Measurements from ENCODE around the gene GPC2.
"Not testable (repeated sequence)": the region's sequence is repeated elsewhere in the genome, so short reads cannot be mapped to it uniquely, and the experiment has no call there.

GPC2 gene, protein sequence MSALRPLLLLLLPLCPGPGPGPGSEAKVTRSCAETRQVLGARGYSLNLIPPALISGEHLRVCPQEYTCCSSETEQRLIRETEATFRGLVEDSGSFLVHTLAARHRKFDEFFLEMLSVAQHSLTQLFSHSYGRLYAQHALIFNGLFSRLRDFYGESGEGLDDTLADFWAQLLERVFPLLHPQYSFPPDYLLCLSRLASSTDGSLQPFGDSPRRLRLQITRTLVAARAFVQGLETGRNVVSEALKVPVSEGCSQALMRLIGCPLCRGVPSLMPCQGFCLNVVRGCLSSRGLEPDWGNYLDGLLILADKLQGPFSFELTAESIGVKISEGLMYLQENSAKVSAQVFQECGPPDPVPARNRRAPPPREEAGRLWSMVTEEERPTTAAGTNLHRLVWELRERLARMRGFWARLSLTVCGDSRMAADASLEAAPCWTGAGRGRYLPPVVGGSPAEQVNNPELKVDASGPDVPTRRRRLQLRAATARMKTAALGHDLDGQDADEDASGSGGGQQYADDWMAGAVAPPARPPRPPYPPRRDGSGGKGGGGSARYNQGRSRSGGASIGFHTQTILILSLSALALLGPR

DNA sequence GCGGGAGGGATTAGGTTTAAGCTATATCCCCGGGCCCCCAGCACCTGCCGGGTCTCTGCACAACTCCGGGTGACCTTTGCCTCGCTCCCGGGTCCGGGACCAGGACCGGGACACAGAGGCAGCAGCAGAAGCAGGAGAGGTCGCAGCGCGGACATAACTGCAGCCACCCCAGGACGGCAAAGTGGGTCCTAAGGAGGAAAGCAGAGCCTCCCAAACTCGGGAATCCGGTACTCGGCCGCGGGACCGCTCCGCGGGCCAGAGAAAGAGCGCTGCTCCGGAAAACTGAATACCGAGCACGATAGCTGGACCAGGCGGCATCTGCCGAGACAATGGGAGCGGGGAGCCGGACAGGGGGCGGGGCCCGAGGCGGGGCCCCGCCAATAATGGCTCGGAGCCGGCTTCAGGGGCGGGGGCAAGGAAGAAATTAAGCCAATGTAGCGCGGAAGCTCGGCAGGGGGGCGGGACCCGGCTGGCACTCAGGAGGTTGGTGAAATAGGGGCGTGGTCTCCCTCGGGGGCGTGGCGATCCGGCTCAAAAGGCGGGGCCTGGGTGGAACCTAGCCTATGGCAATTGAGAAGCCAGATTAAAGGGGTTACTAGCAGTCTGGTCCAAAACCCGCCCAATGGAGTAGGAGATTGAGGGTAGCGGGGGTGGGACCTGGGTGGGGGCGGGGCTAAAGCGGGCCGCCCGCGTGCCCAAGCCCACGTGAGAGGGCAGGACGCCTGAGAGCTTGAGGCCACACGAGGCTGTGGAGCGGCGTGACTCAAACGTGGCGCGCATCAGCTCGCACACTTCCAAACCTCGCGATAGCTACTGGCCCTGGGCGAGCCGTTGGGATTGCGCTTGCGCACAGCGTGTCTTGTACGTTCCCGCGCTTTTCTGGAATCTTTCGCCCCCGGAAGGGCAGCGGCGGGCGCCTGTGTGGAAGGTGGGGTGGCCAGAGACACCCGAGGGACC is at the start of gene GPC2, which contains the start of gene STAG3:
GPC2 (minus strand) TSS at position 337 of the 957 bp plus-strand sequence; CDS start at position 155, 182 bp downstream.
STAG3 (plus strand) TSS at position 874 of the 957 bp plus-strand sequence. CDS start 2,639 bp downstream, outside the sequence.
- DNase-seq: peak; percentile 97 to 98

- DNase-seq: not testable (repeated sequence)
These were observed 47.7 kb upstream of the GPC2 start for GRCh38 chr7:100224891-100225290.

- DNase-seq: not testable (repeated sequence)
These were observed 46.3 kb upstream of the GPC2 start for GRCh38 chr7:100223376-100223927.

- no peak for DNase-seq
These were observed 45.4 kb upstream of the GPC2 start for GRCh38 chr7:100222445-100223132.

- no peak for DNase-seq
These were observed 44.7 kb upstream of the GPC2 start for GRCh38 chr7:100221767-100222444.

GRCh38 chr7:100221231-100221718 is 44.1 kb upstream of the GPC2 start:
- no peak for DNase-seq

DNA sequence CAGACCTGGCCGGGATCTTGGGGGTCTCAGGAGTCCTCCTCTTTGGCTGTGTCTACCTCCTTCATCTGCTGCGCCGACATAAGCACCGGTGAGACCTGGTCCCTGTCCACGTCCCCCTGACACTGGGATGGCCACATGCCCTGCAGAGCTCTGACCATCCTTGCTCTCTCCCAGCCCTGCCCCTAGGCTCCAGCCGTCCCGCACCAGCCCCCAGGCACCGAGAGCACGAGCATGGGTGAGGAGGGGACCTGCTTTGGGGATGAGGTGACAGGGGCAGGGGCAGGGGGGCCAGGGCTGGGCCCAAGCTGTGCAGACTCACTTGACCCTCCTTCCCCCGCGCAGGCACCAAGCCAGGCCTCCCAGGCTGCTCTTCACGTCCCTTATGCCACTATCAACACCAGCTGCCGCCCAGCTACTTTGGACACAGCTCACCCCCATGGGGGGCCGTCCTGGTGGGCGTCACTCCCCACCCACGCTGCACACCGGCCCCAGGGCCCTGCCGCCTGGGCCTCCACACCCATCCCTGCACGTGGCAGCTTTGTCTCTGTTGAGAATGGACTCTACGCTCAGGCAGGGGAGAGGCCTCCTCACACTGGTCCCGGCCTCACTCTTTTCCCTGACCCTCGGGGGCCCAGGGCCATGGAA is 43.5 kb upstream of the GPC2 start:
- DNase-seq: no peak

DNA sequence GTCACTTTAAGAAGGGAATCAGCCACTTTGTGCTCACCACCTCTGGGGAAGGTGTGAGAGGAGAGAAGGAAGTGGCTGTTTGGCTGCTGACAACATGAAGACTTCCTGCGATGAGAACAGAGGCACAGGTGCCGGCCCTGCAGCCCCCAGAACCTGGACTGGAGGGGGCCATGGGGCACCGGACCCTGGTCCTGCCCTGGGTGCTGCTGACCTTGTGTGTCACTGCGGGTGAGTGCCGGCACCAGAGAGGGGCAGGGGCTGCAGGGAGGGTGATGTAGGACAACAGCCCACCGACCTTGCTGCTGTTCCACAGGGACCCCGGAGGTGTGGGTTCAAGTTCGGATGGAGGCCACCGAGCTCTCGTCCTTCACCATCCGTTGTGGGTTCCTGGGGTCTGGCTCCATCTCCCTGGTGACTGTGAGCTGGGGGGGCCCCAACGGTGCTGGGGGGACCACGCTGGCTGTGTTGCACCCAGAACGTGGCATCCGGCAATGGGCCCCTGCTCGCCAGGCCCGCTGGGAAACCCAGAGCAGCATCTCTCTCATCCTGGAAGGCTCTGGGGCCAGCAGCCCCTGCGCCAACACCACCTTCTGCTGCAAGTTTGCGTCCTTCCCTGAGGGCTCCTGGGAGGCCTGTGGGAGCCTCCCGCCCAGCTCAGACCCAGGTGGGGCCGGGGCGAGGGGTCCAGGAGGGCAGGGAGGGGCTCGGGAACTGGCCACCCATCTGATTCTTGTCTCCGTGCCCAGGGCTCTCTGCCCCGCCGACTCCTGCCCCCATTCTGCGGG is 42.8 kb upstream of the GPC2 start, which contains the start of gene PVRIG:
PVRIG (plus strand) TSS at position 149 of the 785 bp plus-strand sequence; CDS start at position 171, 22 bp downstream.
- not testable (repeated sequence) for DNase-seq

DNA sequence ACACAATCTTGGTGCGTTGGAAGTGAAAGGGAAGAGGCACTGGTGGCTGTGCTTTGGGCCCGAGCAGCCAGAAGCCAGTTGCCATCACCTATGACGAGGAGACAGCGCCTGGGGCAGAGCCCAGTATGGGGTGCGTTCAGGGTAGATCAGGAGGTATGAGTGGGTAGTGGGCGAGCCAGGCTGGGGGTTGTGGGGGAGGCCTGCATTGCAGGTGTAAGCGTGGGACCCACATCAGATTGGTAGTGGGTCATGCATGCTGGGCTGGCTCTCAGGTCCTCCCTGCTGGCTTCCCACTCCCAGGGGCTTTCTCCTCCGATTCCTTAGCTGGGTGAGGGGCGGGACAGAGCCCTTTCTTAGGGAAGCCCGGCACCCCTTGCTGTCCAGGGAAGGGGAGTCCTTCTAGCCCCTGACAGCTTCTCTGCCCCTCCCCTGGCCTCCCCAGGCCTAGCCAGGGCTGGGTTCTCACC is 42.1 kb upstream of the GPC2 start:
- no peak for DNase-seq

GRCh38 chr7:100217934-100218333 is 40.8 kb upstream of the GPC2 start:
- peak in 1 of 2 experiments; percentile 48 for DNase-seq

DNA sequence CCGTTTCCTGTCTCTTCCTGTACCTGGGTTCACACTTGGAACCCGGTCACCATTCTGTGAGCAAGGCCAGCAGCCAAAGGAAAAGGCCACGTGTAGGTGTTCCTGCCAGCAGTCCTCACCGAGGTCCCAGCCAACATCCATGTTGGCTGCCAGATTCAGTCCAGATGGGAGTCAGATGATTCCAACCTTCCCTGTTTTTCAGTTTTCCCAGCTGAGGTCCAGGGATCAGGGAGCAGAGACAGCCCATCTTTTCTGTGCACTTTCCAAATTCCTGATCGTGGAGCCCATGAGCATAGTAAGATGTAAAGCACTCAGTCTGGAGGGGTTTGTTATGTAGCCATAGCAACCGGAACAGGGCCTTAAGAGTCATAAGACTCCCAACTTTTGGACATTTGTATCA is 38.7 kb upstream of the GPC2 start:
- DNase-seq: peak in 1 of 2 experiments; percentile 9

DNA sequence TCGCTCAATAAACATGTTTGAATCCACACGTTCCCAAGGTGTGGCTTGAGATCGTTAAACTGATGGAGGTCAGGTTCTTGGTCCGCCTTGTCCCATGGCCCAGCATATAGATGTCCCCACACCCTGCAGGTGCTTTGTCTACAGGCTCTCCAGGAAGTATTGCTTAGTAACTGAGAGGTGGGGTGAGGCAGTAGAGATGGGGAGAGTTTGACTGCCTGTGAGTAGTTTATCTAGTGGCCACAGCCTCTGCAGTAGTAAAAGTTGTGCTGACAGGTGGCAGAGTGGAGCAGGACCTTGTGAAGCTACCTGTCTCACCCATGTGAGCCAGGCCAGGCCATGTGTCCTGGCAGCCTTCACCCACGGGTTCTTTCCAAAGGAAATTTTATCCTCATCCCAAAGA is 37.2 kb upstream of the GPC2 start:
- not testable (repeated sequence) for DNase-seq

GRCh38 chr7:100213672-100214071 is 36.5 kb upstream of the GPC2 start:
- no peak for DNase-seq

DNA sequence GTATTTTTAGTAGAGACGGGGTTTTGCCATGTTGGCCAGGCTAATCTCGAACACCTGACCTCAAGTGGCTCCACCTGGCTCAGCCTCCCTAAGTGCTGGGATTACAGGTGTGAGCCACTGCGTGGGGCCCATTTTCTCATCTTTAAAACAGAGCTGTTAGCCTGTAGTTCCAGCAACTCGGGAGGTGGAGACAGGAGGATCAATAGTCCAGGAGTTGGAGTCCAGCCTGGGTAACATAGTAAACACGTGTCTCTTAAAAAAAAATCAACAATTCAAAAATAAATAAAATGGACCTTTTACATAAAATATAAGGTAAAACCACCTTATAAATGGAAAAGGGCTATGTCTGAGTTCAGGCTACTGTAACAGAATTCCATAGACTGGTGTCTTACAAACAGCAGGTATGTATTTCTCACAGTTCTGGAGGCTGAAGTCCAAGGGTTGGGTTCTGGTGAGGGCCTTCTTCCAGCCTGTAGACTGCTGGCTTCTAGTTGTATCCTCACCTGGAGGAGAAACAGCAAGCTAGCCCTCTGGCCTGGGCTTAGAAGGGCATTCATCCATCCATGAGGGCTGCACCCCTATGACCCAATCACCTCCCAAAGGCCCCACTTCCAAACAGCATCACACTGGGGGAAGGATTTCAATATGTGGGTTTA is 35.6 kb upstream of the GPC2 start:
- no peak for DNase-seq

DNA sequence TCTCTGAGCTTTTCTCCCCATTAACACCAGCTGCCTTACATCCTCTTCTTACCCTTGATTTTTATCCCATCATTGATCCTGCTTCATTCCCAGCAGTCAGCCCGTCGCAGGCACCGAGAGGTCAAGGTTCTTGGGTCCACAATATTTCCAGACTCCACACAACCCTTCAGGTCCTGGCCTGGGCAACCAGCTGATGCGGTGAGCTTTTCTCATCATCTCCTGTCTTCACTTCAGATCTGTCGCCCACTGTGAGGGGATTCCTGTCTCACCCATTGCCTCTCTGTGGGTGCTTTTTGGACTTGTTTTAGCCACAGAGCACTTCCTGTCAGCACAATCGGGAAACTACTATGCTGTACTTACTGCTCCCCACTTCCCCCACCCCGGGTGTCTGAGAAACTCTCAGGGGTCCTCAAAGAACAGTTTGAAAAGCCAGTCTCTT is 34.2 kb upstream of the GPC2 start:
- DNase-seq: no peak

DNA sequence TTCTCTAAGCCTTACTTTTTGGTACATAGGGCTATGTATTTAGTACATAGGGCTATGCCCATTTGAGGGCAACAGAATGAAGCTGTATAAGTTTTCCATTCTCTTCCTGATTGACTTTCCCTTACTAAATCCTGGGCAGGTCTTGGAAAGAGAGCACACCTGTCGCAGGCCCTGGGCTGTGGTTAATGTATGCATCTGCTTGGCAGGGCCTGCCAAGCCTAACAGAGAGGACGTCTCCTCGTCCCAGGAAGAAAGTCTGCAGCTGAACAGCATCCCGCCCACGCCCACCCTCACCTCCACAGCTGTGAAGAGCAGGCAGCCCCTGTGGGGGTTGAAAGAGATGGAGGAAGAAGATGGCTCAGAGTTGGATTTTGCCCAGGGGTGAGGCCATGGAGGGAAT is 33.6 kb upstream of the GPC2 start:
- no peak for DNase-seq

DNA sequence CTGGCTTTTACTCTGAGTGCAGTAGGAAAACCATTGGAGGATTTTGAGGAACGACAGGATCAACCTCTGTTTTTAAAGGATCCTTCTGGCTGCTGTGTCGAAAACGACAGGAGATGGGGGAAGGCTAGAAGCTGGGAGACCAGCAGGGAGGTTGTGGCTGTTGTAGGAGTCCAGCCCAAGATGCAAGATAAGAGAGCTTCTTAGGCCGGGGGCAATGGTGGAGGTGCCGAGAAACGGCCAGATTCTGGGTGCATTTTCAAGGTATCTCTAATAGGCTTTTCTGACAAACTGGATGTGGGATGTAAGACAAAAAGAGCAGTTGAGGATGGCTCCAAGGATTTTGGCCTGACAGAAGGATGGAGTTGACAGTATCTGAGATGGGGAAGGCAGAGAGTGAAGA is 32.3 kb upstream of the GPC2 start:
- DNase-seq: no peak

DNA sequence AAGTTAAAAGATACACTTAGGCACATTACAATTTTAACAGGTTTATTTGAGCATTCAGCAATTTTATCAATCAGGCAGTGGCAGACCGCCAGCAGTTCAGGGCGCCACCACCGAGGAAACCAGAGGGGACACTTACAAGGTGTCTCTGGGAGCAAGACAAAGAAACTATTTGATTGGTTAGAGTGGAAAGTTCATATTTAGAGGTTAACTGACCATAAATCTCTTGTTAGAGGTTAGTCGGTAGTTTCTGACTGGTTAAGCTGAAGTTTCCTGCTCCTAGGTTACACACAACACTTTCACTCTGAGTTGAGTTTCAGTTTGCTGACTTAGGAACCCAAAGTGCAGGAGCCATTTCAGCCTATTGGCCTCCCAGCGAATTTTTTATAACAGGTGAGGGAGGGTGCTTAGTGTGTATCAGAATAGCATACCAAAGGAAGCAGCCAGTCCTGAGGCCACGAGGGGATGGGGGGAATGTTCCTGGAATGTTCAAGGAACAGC is 31.8 kb upstream of the GPC2 start:
- DNase-seq: no peak

GRCh38 chr7:100204454-100204853 is 27.3 kb upstream of the GPC2 start:
- DNase-seq: no peak
